Colonic mucosa (tissue), 4 donors: Measurements from ENCODE around the gene SKOR1. TPM values are rescaled to one million over a fixed set of nuclear protein-coding genes. Genes with fewer than 3 reads are reported as not detected.

Source experiments
- DNase-seq: peaks from one replicate; pipeline ENCODE4 v3.0.0-alpha.2; 2020
- H3K27ac ChIP-seq: fragments of 200-600 bp; one replicate; pipeline ENCODE4 v1.8.0; 2021
- H3K27me3 ChIP-seq: fragments of 200-600 bp; one replicate; pipeline ENCODE4 v1.8.0; 2021
- H3K36me3 ChIP-seq: fragments of 200-600 bp; one replicate; pipeline ENCODE4 v1.8.0; 2021
- H3K4me1 ChIP-seq: fragments of 200-600 bp; one replicate; pipeline ENCODE4 v1.8.0; 2021; ENCODE audit warnings: mild to moderate bottlenecking
- H3K4me3 ChIP-seq: fragments of 200-600 bp; one replicate; pipeline ENCODE4 v1.8.0; 2021
- H3K9ac ChIP-seq, 2 donors: one replicate each; pipeline ENCODE4 v1.7.0; 2013; ENCODE audit warnings: control low read depth in 2 of 2, low read depth in 2 of 2, low read length in 2 of 2
- H3K9me3 ChIP-seq: fragments of 200-600 bp; one replicate; pipeline ENCODE4 v1.8.0; 2021
- intact Hi-C: fragments of 100-400 bp; cut with DNase I; formaldehyde crosslinking; loops from one replicate; pipeline ENCODE4 v1.14.1; 2022
- total RNA-seq, 2 donors: library from RNA; stranded (reverse); fragmentation: NEBNext Ultra II Directional in 1 of 2; extraction: Animal tissue kit (Norgen Biotek cat#: 25700) in 1 of 2; gene quantifications; one replicate each; pipeline ENCODE4 v1.2.1, GENCODE V29; 2021
- TF ChIP-seq, protein P1 (sequence below): fragments of 200-600 bp; IDR thresholded peaks from one replicate; pipeline ENCODE4 v1.8.0; 2022; ENCODE audit warnings: antibody characterized with exemption, mild to moderate bottlenecking
- donor health status: healthy.
- donor health status: DM: no; HTN: no; CAD: no.
- donor health status: DM: no; HTN: no; CAD: no.

The SKOR1 gene
- total RNA-seq, 2 donors from 2014 or later: 0.10 to 0.19 TPM

GRCh38 chr15:67788986-67789385 is 36.3 kb upstream of the SKOR1 start:
- Histone ChIP-seq H3K4me3 (no peak overlapping the region), H3K27me3 (no peaks in the 10 kb centered on the region), H3K36me3 (no peaks in the 10 kb centered on the region), H3K9ac (no peak overlapping the region), H3K9me3 (no peaks in the 10 kb centered on the region), H3K27ac (no peak overlapping the region), H3K4me1 (no peaks in the 10 kb centered on the region)
- intact Hi-C loops: no loop called here
- TF ChIP-seq, protein P1, sequence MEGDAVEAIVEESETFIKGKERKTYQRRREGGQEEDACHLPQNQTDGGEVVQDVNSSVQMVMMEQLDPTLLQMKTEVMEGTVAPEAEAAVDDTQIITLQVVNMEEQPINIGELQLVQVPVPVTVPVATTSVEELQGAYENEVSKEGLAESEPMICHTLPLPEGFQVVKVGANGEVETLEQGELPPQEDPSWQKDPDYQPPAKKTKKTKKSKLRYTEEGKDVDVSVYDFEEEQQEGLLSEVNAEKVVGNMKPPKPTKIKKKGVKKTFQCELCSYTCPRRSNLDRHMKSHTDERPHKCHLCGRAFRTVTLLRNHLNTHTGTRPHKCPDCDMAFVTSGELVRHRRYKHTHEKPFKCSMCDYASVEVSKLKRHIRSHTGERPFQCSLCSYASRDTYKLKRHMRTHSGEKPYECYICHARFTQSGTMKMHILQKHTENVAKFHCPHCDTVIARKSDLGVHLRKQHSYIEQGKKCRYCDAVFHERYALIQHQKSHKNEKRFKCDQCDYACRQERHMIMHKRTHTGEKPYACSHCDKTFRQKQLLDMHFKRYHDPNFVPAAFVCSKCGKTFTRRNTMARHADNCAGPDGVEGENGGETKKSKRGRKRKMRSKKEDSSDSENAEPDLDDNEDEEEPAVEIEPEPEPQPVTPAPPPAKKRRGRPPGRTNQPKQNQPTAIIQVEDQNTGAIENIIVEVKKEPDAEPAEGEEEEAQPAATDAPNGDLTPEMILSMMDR: no peak
- no peak for DNase-seq

DNA sequence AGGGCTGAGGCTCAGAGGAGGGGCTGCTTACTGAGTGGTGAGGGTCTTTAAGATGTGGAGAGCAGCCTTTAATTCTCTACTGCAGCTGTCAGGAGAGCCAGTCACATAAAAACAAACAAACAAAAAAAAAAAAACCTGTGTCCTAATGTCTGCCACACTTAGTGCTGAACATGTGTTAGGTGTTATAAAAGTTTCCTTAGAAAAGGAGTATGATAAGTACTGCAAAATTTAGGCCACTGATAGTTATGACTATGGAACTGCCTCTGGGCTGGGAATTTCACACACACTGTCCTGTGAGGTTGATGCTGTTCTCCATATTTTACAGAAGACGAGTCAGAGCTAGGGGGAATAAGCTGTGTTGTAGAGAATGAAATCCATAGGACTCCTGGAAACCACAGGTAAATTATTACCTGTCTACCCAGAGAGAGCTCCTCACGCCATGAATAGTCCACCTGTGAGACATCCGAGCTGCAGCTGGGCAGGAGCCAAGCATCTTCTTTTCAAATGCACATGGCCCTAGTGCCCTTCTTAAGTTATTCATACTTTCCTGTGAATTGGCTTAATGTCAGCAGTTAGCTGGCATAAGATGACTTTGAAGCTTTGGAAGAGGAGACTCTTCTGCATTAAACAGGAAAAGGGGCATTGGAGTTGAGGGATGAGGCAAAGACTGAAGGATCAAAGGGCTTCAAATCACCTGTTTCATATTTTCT is 34.5 kb upstream of the SKOR1 start:
- no peak overlapping the region for H3K4me3 ChIP-seq
- intact Hi-C loops: no loop called here
- TF ChIP-seq, protein P1: no peak
- no peak overlapping the region for H3K27ac ChIP-seq
- H3K27me3 ChIP-seq: no peaks in the 10 kb centered on the region
- H3K36me3 ChIP-seq: no peaks in the 10 kb centered on the region
- H3K4me1 ChIP-seq: no peaks in the 10 kb centered on the region
- H3K9ac ChIP-seq: no peak overlapping the region
- no peak for DNase-seq
- H3K9me3 ChIP-seq: no peaks in the 10 kb centered on the region

DNA sequence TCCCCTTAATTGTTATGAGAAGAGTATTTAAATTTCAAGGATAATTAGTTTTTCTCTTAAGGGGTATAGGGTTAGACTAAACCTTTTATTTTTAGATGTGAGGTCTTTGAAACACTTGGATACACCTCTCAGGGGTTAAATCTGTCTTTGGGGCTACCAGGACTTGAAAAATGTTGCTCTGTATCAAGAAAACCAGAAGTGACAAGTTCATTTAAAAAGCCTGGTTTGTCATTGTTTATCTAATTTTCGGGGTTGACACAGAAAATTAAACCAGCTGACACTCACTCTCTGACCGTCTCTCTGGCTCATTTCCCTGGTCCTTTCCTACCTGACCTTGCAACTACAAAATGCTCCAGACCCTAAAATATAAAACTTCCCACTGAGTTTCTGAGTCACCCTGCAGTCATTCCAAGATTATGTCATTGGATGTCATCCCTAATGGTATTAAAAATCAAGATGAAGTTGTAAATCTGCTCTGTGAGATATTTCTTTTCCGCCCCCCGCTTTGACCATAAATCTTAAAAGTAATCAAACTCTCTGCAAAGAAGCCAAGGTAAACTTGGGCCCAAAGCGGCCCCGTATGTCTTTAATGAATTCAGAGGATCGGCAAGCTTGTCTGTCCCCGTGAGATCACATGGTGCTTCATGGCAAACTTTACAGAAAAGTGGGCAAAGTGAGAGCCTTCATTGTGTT is 32.9 kb upstream of the SKOR1 start:
- no peak for DNase-seq
- no peak overlapping the region for H3K27ac ChIP-seq
- no peaks in the 10 kb centered on the region for H3K27me3 ChIP-seq
- H3K9me3 ChIP-seq: no peaks in the 10 kb centered on the region
- H3K4me1 ChIP-seq: no peaks in the 10 kb centered on the region
- intact Hi-C loops: no loop called here
- no peak overlapping the region for H3K9ac ChIP-seq
- no peak overlapping the region for H3K4me3 ChIP-seq
- TF ChIP-seq, protein P1: no peak
- H3K36me3 ChIP-seq: no peaks in the 10 kb centered on the region

DNA sequence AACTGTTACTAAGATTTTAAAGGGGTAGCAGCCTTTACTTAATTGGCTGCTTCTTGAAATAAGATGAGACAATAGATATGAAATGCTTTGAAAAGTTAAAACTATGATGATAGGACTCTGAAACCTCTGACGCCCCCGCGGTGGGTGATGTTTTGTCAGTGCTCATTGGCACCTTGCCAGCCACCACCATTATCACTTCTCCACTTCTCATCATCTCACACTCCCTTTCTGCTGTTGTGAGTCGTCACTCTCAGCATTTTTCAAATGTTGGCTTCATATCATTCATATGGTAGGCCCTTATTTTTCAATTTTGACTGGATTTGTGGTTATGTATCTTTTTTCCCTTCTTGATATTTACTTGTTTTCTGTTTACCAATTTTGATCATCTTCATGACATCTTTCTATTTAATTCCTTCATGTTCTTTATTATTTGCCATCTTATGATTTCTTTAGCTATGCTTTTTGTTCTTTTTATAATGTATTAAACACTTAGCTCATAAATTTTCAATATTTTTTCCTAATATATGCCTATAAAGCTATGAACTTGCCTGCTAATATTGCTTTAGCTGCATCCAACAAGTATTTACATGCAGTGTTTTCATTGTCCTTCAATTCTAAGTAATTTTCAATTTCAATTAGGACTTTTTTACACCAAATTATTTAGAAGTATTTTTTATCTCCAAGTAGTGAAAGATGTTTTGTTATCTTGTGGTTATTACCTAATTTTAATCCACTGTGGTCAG is 30.3 kb upstream of the SKOR1 start:
- no peak overlapping the region for H3K27ac ChIP-seq
- no peak overlapping the region for H3K4me3 ChIP-seq
- no peaks in the 10 kb centered on the region for H3K4me1 ChIP-seq
- DNase-seq: no peak
- intact Hi-C loops: no loop called here
- TF ChIP-seq, protein P1: no peak
- H3K9ac ChIP-seq: no peak overlapping the region
- no peaks in the 10 kb centered on the region for H3K27me3 ChIP-seq
- H3K36me3 ChIP-seq: no peaks in the 10 kb centered on the region
- no peaks in the 10 kb centered on the region for H3K9me3 ChIP-seq

GRCh38 chr15:67796196-67797127 is 28.8 kb upstream of the SKOR1 start:
- H3K9me3 ChIP-seq: no peaks in the 10 kb centered on the region
- no peak overlapping the region for H3K4me3 ChIP-seq
- no peaks in the 10 kb centered on the region for H3K36me3 ChIP-seq
- no peak for DNase-seq
- no peak overlapping the region for H3K9ac ChIP-seq
- TF ChIP-seq, protein P1: no peak
- no peak overlapping the region for H3K27ac ChIP-seq
- intact Hi-C loops: no loop called here
- no peaks in the 10 kb centered on the region for H3K4me1 ChIP-seq
- no peaks in the 10 kb centered on the region for H3K27me3 ChIP-seq
